GM12864 (cell line): ENCODE measurements around the gene DLG4.

Experiments used
- DNase-seq: peaks from one replicate; pipeline ENCODE4 v3.0.0-alpha.2; 2011; ENCODE audit warnings: low read depth
- H3K4me3 ChIP-seq: 2 replicates; pipeline ENCODE4 v1.5.1; 2011; ENCODE audit warnings: mild to moderate bottlenecking, low read depth, low read length, control low read depth
- CTCF ChIP-seq: IDR thresholded peaks from 2 replicates; pipeline ENCODE4 v1.5.1; 2011; ENCODE audit warnings: low read depth, mild to moderate bottlenecking, moderate library complexity, low read length, control low read depth, inconsistent platforms; ENCODE audit errors: missing control alignments

Gene DLG4

GRCh38 chr17:7261379-7262191, 41.9 kb upstream of the DLG4 start:
- TF ChIP-seq CTCF, result no peak
- peak overlapping the region; percentile 34 for H3K4me3 ChIP-seq
- no peak for DNase-seq

GRCh38 chr17:7260651-7261378, 41.2 kb upstream of the DLG4 start:
- H3K4me3 ChIP-seq, result peak overlapping the region; percentile 34
- DNase-seq, result no peak
- no peak for TF ChIP-seq CTCF

- TF ChIP-seq CTCF, result no peak
- DNase-seq, result no peak
- H3K4me3 ChIP-seq, result no peak overlapping the region
These were observed 40.5 kb upstream of the DLG4 start for GRCh38 chr17:7260151-7260550.

GRCh38 chr17:7259555-7259889, 39.9 kb upstream of the DLG4 start:
- TF ChIP-seq CTCF, result no peak
- DNase-seq, result no peak
- H3K4me3 ChIP-seq, result no peak overlapping the region

- no peak for TF ChIP-seq CTCF
- no peak overlapping the region for H3K4me3 ChIP-seq
- no peak for DNase-seq
These were observed 39.3 kb upstream of the DLG4 start for GRCh38 chr17:7258731-7259554.

GRCh38 chr17:7256766-7257456, 37.3 kb upstream of the DLG4 start:
- H3K4me3 ChIP-seq, result no peak overlapping the region
- DNase-seq, result no peak
- no peak for TF ChIP-seq CTCF
